GM12878 (cell line): Measurements from ENCODE around the gene TMEM144. TPM values are rescaled to one million over a fixed set of nuclear protein-coding genes. Genes with fewer than 3 reads are reported as not detected.
A peak's percentile ranks its signal among the peaks of the same experiment; 100 is the strongest.

Experiments
- ATAC-seq: fragments of 200-7000 bp; cut with Tn5 transposase; 3 replicates; pipeline ENCODE4 v1.9.1; 2020; ENCODE audit warnings: mild to moderate bottlenecking, moderate library complexity
- BruUV-seq: library from RNA; stranded (reverse); fragments of 400-500 nt; replicated peaks from 2 replicates; lab custom pipeline; 2021; lab: Mats Ljungman, UMichigan
- CTCF ChIA-PET: fragments of 300-600 bp; sonication (Branson Sonifier 250); formaldehyde crosslinking; extraction: SDS; loops from one replicate; lab custom pipeline; 2021; ENCODE audit warnings: inconsistent platforms; lab: Yijun Ruan, JAX
- POLR2A ChIA-PET: fragments of 350-600 bp; formaldehyde crosslinking; extraction: SDS; loops from one replicate; lab custom pipeline; 2021; ENCODE audit warnings: inconsistent platforms; lab: Charles Lee
- RAD21 ChIA-PET: fragments of 300-600 bp; sonication (Branson Sonifier 250); formaldehyde crosslinking; loops from one replicate; lab custom pipeline; 2023; ENCODE audit warnings: antibody characterized with exemption; ENCODE audit not compliant: unreplicated experiment; lab: Charles Lee
- SMC1A ChIA-PET: fragments of 300-600 bp; sonication (Branson Sonifier 250); formaldehyde crosslinking; loops from one replicate; lab custom pipeline; 2023; ENCODE audit not compliant: unreplicated experiment, uncharacterized antibody; lab: Charles Lee
- DNase-seq: peaks from one replicate; pipeline ENCODE4 v3.0.0-alpha.2; 2011; ENCODE audit warnings: low read depth, low spot score
- FAIRE-seq: peaks from 3 replicates; lab custom pipeline; 2011; peaks lifted over from hg19 to GRCh38; lab: Jason Lieb, UNC
- H2AFZ ChIP-seq: 2 replicates; pipeline ENCODE4 v1.6.0; 2011; ENCODE audit warnings: low read depth, low read length, control low read depth; ENCODE audit not compliant: control insufficient read depth
- H3K27ac ChIP-seq: 2 replicates; pipeline ENCODE4 v1.5.1; 2011; ENCODE audit warnings: control low read depth; ENCODE audit not compliant: control insufficient read depth, insufficient read depth
- H3K27me3 ChIP-seq, 2 experiments: replicated peaks in 1 of 2; 2 replicates each; pipeline versions ENCODE4 v1.6.0 to v1.6.1; 2011; ENCODE audit warnings: low read length in 1 of 2; ENCODE audit not compliant: control insufficient read depth in 2 of 2, insufficient read depth in 2 of 2
- H3K36me3 ChIP-seq, 2 experiments: 2 replicates each; pipeline ENCODE4 v1.5.1; 2011; ENCODE audit warnings: low read length in 1 of 2; ENCODE audit not compliant: control insufficient read depth in 2 of 2, insufficient read depth in 2 of 2
- H3K4me1 ChIP-seq: 2 replicates; pipeline ENCODE4 v1.6.1; 2011; ENCODE audit warnings: mild to moderate bottlenecking, low read length, moderate library complexity, mixed read lengths; ENCODE audit not compliant: control insufficient read depth, insufficient read depth
- H3K4me2 ChIP-seq: 2 replicates; pipeline ENCODE4 v1.6.0; 2011; ENCODE audit warnings: control low read depth; ENCODE audit not compliant: control insufficient read depth, insufficient read depth
- H3K4me3 ChIP-seq: fragments of 200-600 bp; sonication (generic); 2 replicates; pipeline ENCODE4 v1.5.1; 2016
- H3K79me2 ChIP-seq: 2 replicates; pipeline ENCODE4 v1.6.0; 2011; ENCODE audit warnings: low read length; ENCODE audit not compliant: control insufficient read depth, insufficient read depth
- H3K9ac ChIP-seq: 2 replicates; pipeline ENCODE4 v1.8.0; 2011; ENCODE audit warnings: low read length, control low read depth, mixed read lengths; ENCODE audit not compliant: control insufficient read depth, insufficient read depth
- H3K9me3 ChIP-seq: replicated peaks from 3 replicates; pipeline ENCODE4 v1.5.1; 2011; ENCODE audit warnings: mild to moderate bottlenecking, low read length; ENCODE audit not compliant: control insufficient read depth, insufficient read depth
- H4K20me1 ChIP-seq: 2 replicates; pipeline ENCODE4 v1.6.0; 2011; ENCODE audit not compliant: control insufficient read depth, insufficient read depth
- CTCF ChIP-seq, 3 experiments: IDR thresholded peaks in 2 of 3; conservative IDR thresholded peaks in 1 of 3; 2 replicates each; pipeline ENCODE4 v1.5.1; 2011; ENCODE audit warnings: low read depth in 3 of 3, low read length in 3 of 3, mild to moderate bottlenecking in 3 of 3, control low read depth in 2 of 3, moderate library complexity in 2 of 3, inconsistent platforms in 1 of 3, mixed read lengths in 1 of 3; ENCODE audit not compliant: control insufficient read depth in 2 of 3, insufficient read depth in 1 of 3; ENCODE audit errors: extremely low read depth in 1 of 3
- ZBTB11 ChIP-seq: fragments of 450-650 bp; formaldehyde crosslinking; IDR thresholded peaks from 2 replicates; pipeline ENCODE4 v1.5.0; 2022; ENCODE audit warnings: mild to moderate bottlenecking, missing genetic modification characterization
- WGBS: methylation state at CpG from one replicate; pipeline ENCODE4 v1.1.6; 2016; ENCODE audit warnings: low lambda C conversion rate; ENCODE audit not compliant: insufficient replicate concordance, insufficient coverage; ENCODE audit errors: missing lambda C conversion rate; 5-methylcytosine and 5-hydroxymethylcytosine counted together
- in situ Hi-C: fragments of 300-500 bp; cut with MboI; formaldehyde crosslinking; loops from 9 replicates; pipeline ENCODE4 v1.14.3; 2018; ENCODE audit warnings: mixed read lengths
- intact Hi-C: fragments of 100-400 bp; cut with micrococcal nuclease; formaldehyde crosslinking; loops from one replicate; pipeline ENCODE4 v1.14.2; 2022; ENCODE audit not compliant: unreplicated experiment
- polyA plus RNA-seq, 11 experiments: library from polyadenylated mRNA; depleted of rRNA in 4 of 11; unstranded in 6 of 11; stranded (reverse) in 5 of 11; fragments of >200 nt; fragmentation: Nextera tagmentation in 4 of 11; fragmentation: Illumina TruSeq in 1 of 11; extraction: Ambion mirVana in 4 of 11; extraction: Trizol in 1 of 11; gene quantifications; 1 replicate in 1 of 11; 2 replicates in 10 of 11; pipeline versions ENCODE4 v1.2.1 to v1.2.3, GENCODE V29; 2011 to 2016; ENCODE audit warnings: inconsistent platforms in 2 of 11, missing spikeins in 2 of 11, low read depth in 1 of 11
- total RNA-seq, 4 experiments: library from RNA; depleted of rRNA in 3 of 4; stranded (reverse); fragments of >200 nt in 3 of 4; fragmentation: Illumina TruSeq in 1 of 4; extraction: Trizol in 1 of 4; gene quantifications; 2 replicates each; pipeline versions ENCODE4 v1.2.1 to v1.2.3, GENCODE V29; 2013 to 2021

The TMEM144 gene
- total and polyA plus RNA-seq, 10 of the 15 experiments (the other 5 are each of a cell fraction or from before 2014, with no cell fraction given) = 0.08 to 1.8 (median 1.4) TPM

DNA sequence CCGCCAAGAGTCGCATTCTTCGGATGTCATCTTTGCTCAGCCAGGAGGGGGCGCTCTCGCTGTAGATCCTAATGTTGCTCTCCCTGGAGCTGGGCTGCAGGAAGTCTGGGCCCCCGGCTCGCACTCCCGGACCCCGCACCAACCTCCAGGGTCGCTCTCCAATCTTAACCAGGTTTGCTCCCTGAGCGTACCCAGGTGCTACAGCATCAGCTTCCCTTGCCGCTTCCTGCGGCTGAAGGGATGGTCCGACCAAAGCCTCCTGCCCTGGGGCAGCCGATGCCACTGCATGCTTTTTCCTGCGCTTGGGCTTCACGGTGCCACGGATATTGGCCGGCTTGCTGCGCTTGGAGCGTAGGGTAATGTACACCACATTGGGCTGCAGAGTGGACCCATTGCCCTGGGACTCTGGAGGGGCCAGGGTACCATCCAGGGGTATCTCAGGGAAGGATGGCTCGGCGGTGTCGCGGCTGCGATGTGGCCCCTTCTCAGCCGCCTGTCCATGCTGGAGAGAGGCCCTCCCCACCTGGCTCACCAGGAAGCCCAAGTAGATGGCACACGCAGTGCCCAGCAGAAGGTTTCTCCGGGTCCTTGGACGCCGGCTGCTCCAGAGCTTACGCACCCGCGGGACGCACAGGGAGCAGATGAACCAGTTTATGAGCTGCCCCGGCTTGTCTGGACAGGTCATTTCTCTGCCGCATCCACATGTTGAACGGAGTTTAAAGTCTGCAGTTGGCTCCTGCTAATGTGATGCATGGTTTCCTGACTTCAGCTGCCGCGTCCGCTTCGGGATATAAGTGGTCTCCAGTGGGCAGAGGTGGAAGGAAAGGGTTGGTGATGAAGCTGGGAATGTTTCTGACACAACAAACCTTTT, 39.4 kb upstream of the TMEM144 start:
- H3K27me3 ChIP-seq = peaks cover 0 to 4% of the 10 kb centered on the region in 2 experiments; a peak in 2 of 4 replicates
- ChIA-PET RAD21 (no interaction called here), SMC1A (interaction anchor here (1.8 kb wide), 1 partner anchor 180 kb away, joined by 6 read pairs; no protein-coding TSS in a partner anchor), CTCF (interaction anchor here (0.6 to 1.7 kb wide), 5 partner anchors 10 to 182 kb away, joined by 3 to 5 read pairs (median 4); no protein-coding TSS in a partner anchor), POLR2A (no interaction called here)
- H3K36me3 ChIP-seq = no peaks in the 10 kb centered on the region
- H3K4me1 ChIP-seq = no peaks in the 10 kb centered on the region
- H4K20me1 ChIP-seq = no peaks in the 10 kb centered on the region
- intact Hi-C loops = no loop called here
- no peak overlapping the region for H3K4me3 ChIP-seq
- ATAC-seq (peak; percentile 72), FAIRE-seq (no peak), DNase-seq (no peak)
- H3K4me2 ChIP-seq = no peak overlapping the region
- no TSS peak for BruUV-seq
- H2AFZ ChIP-seq = no peak overlapping the region
- TF ChIP-seq ZBTB11 (CRISPR knock-in tag) (no peak), CTCF (IDR thresholded peaks at IDR 0.05 in 2 of 3, conservative IDR thresholded peaks at IDR 0.05 in 1 of 3; ENCODE audit: control insufficient read depth in 2 of 3, extremely low read depth in 1 of 3, insufficient read depth in 1 of 3, low read depth in 3 of 3, low read length in 3 of 3) (peak; percentile 28 to 59 (median 43))
- WGBS = 40% methylated on average over 42 of the region's 42 CpGs
- no peaks in the 10 kb centered on the region for H3K79me2 ChIP-seq
- H3K9ac ChIP-seq = no peak overlapping the region
- no peak overlapping the region for H3K27ac ChIP-seq
- H3K9me3 ChIP-seq = no peaks in the 10 kb centered on the region
- in situ Hi-C loops = loop anchor here (5.0 kb wide), 1 partner anchor 179 kb away; no protein-coding TSS in a partner anchor
